Measurements from ENCODE around the gene EXD3. TPM values are rescaled to one million over a fixed set of nuclear protein-coding genes. Genes with fewer than 3 reads are reported as not detected.

Gene EXD3
- total RNA-seq, 2 experiments from 2014 or later = 8.1 to 9.0 TPM

GRCh38 chr9:137390553-137391410 lies 32.2 kb downstream of the EXD3 start:
- no peak overlapping the region for H3K27ac Mint-ChIP-seq

GRCh38 chr9:137389428-137389746 lies 33.6 kb downstream of the EXD3 start:
- no peaks in the 10 kb centered on the region for H3K36me3 Mint-ChIP-seq (ENCODE audit: low read depth)
- no peak for TF ChIP-seq CTCF (IDR thresholded peaks at IDR 0.05)
- POLR2A ChIA-PET = no interaction called here
- H3K9me3 Mint-ChIP-seq = no peaks in the 10 kb centered on the region
- intact Hi-C loops (cut with micrococcal nuclease) = no loop called here
- CTCF ChIA-PET = no interaction called here
- no peak overlapping the region for H3K4me3 Mint-ChIP-seq
- peaks cover 10% of the 10 kb centered on the region for H3K4me1 Mint-ChIP-seq (ENCODE audit: low read depth)
- no peak overlapping the region for H3K27ac Mint-ChIP-seq
- ATAC-seq (no peak), DNase-seq (no peak)
- H3K27me3 Mint-ChIP-seq = no peaks in the 10 kb centered on the region

More at GRCh38 chr9:137390553-137391410, 32.2 kb downstream of the EXD3 start:
- DNase-seq = no peak
- H3K4me1 Mint-ChIP-seq (ENCODE audit: low read depth) = peaks cover 10% of the 10 kb centered on the region
- ChIA-PET POLR2A (no interaction called here), CTCF (no interaction called here)
- no peak for TF ChIP-seq CTCF (IDR thresholded peaks at IDR 0.05)
- no peak overlapping the region for H3K4me3 Mint-ChIP-seq
- H3K9me3 Mint-ChIP-seq = no peaks in the 10 kb centered on the region
- H3K27me3 Mint-ChIP-seq = no peaks in the 10 kb centered on the region
- no peaks in the 10 kb centered on the region for H3K36me3 Mint-ChIP-seq (ENCODE audit: low read depth)
- intact Hi-C loops (cut with micrococcal nuclease) = no loop called here
- ATAC-seq = no peak

GRCh38 chr9:137388589-137389427 lies 34.2 kb downstream of the EXD3 start:
- no peaks in the 10 kb centered on the region for H3K27me3 Mint-ChIP-seq
- ChIA-PET CTCF (no interaction called here), POLR2A (interaction anchor here (1.0 kb wide), 1 partner anchor 43 kb away, joined by 4 read pairs; no protein-coding TSS in a partner anchor)
- H3K36me3 Mint-ChIP-seq (ENCODE audit: low read depth) = no peaks in the 10 kb centered on the region
- DNase-seq (no peak), ATAC-seq (no peak)
- H3K27ac Mint-ChIP-seq = no peak overlapping the region
- no peak for TF ChIP-seq CTCF (IDR thresholded peaks at IDR 0.05)
- peaks cover 10% of the 10 kb centered on the region for H3K4me1 Mint-ChIP-seq (ENCODE audit: low read depth)
- no peaks in the 10 kb centered on the region for H3K9me3 Mint-ChIP-seq
- intact Hi-C loops (cut with micrococcal nuclease) = no loop called here
- no peak overlapping the region for H3K4me3 Mint-ChIP-seq

- H3K9me3 Mint-ChIP-seq = no peaks in the 10 kb centered on the region
- no peaks in the 10 kb centered on the region for H3K27me3 Mint-ChIP-seq
- no peak for TF ChIP-seq CTCF (IDR thresholded peaks at IDR 0.05)
- H3K4me1 Mint-ChIP-seq (ENCODE audit: low read depth) = peaks cover 10% of the 10 kb centered on the region
- ChIA-PET CTCF (interaction anchor here (0.9 to 1.0 kb wide), 2 partner anchors 10 to 86 kb away, joined by 3 to 4 read pairs; partner anchors contain the start of gene NRARP), POLR2A (interaction anchor here (1.0 to 1.2 kb wide), 3 partner anchors 9 to 84 kb away, joined by 3 to 4 read pairs (median 3); no protein-coding TSS in a partner anchor)
- DNase-seq (no peak), ATAC-seq (no peak)
- no peak overlapping the region for H3K4me3 Mint-ChIP-seq
- H3K36me3 Mint-ChIP-seq (ENCODE audit: low read depth) = no peaks in the 10 kb centered on the region
- intact Hi-C loops (cut with micrococcal nuclease) = no loop called here
- peak overlapping the region; percentile 84 for H3K27ac Mint-ChIP-seq
Measured at GRCh38 chr9:137387891-137388560, 34.9 kb downstream of the EXD3 start.
